GM23338 (cell line): Measurements from ENCODE around the gene PNRC2. TPM values are rescaled to one million over a fixed set of nuclear protein-coding genes. Genes with fewer than 3 reads are reported as not detected.

Source experiments
- ATAC-seq: fragments of 200-7000 bp; cut with Tn5 transposase; 3 replicates; pipeline ENCODE4 v1.9.1; 2020
- DNase-seq: peaks from one replicate; pipeline ENCODE4 v3.0.0-alpha.2; 2015; ENCODE audit warnings: low spot score
- H2AFZ ChIP-seq: fragments of 200-600 bp; sonication (generic); 2 replicates; pipeline ENCODE4 v1.8.0; 2016; ENCODE audit warnings: antibody characterized with exemption, mild to moderate bottlenecking, moderate library complexity
- H3F3A ChIP-seq: fragments of 200-600 bp; sonication (generic); replicated peaks from 2 replicates; pipeline ENCODE4 v1.8.0; 2017; ENCODE audit warnings: antibody characterized with exemption, mixed run types, low read depth
- H3K27ac ChIP-seq: fragments of 200-600 bp; sonication (generic); 2 replicates; pipeline ENCODE4 v1.6.1; 2016; ENCODE audit warnings: low read depth
- H3K27me3 ChIP-seq: fragments of 200-600 bp; sonication (generic); 2 replicates; pipeline ENCODE4 v1.8.0; 2016; ENCODE audit warnings: mild to moderate bottlenecking, mixed run types, moderate library complexity; ENCODE audit not compliant: insufficient read depth
- H3K36me3 ChIP-seq: fragments of 200-600 bp; sonication (generic); 2 replicates; pipeline ENCODE4 v1.8.0; 2016; ENCODE audit warnings: mild to moderate bottlenecking; ENCODE audit not compliant: insufficient read depth
- H3K4me1 ChIP-seq: fragments of 200-600 bp; sonication (generic); 2 replicates; pipeline ENCODE4 v1.8.0; 2016; ENCODE audit warnings: mild to moderate bottlenecking, moderate library complexity; ENCODE audit not compliant: insufficient read depth
- H3K4me2 ChIP-seq: fragments of 200-600 bp; sonication (generic); 2 replicates; pipeline ENCODE4 v1.7.1; 2017; ENCODE audit warnings: mixed run types
- H3K4me3 ChIP-seq: fragments of 200-600 bp; sonication (generic); 2 replicates; pipeline ENCODE4 v1.6.1; 2016; ENCODE audit warnings: mixed run types
- H3K79me2 ChIP-seq: fragments of 200-600 bp; sonication (generic); replicated peaks from 2 replicates; pipeline ENCODE4 v1.8.0; 2017; ENCODE audit warnings: mild to moderate bottlenecking; ENCODE audit not compliant: insufficient read depth
- H3K9me2 ChIP-seq: fragments of 200-600 bp; sonication (generic); 2 replicates; pipeline ENCODE4 v1.8.0; 2017; ENCODE audit not compliant: insufficient read depth
- H4K20me1 ChIP-seq: fragments of 200-600 bp; sonication (generic); replicated peaks from 2 replicates; pipeline ENCODE4 v1.8.0; 2017; ENCODE audit warnings: mild to moderate bottlenecking; ENCODE audit not compliant: insufficient read depth
- H3K27ac Mint-ChIP-seq: 2 replicates; pipeline ENCODE4 v1.8.0; 2020; ENCODE audit warnings: inconsistent platforms, mild to moderate bottlenecking, moderate library complexity, mixed read lengths
- H3K27me3 Mint-ChIP-seq: 3 replicates; pipeline ENCODE4 v1.8.0; 2022; ENCODE audit warnings: low read depth, mild to moderate bottlenecking, moderate library complexity, mixed read lengths, inconsistent platforms; ENCODE audit not compliant: insufficient read depth, poor library complexity
- H3K36me3 Mint-ChIP-seq: 3 replicates; pipeline ENCODE4 v1.8.0; 2021; ENCODE audit warnings: low read depth, mild to moderate bottlenecking, inconsistent platforms, moderate library complexity, mixed read lengths
- H3K4me1 Mint-ChIP-seq: 3 replicates; pipeline ENCODE4 v1.8.0; 2020; ENCODE audit warnings: mild to moderate bottlenecking, inconsistent platforms, mixed read lengths
- H3K4me3 Mint-ChIP-seq: 3 replicates; pipeline ENCODE4 v1.8.0; 2021; ENCODE audit warnings: moderate library complexity, mild to moderate bottlenecking, inconsistent platforms, mixed read lengths
- H3K9me3 Mint-ChIP-seq: 3 replicates; pipeline ENCODE4 v1.8.0; 2020; ENCODE audit warnings: moderate library complexity, mild to moderate bottlenecking, inconsistent platforms, mixed read lengths
- CREB1 ChIP-seq: fragments of 250-450 bp; sonication (Bioruptor Pico); IDR thresholded peaks from 2 replicates; pipeline ENCODE4 v1.5.0; 2020; ENCODE audit warnings: low read depth, mild to moderate bottlenecking, moderate library complexity
- CTCF ChIP-seq, 2 experiments: fragments of 200-600 bp in 1 of 2; sonication (generic) in 1 of 2; conservative IDR thresholded peaks; 2 replicates each; pipeline versions ENCODE4 v1.5.1 to v1.6.1; 2016 to 2017; ENCODE audit warnings: antibody characterized with exemption in 2 of 2, low read depth in 2 of 2, mild to moderate bottlenecking in 2 of 2, moderate library complexity in 1 of 2
- EZH2 ChIP-seq: fragments of 200-600 bp; sonication (generic); IDR thresholded peaks from one replicate; pipeline ENCODE4 v1.8.0; 2017; ENCODE audit warnings: antibody characterized with exemption, mild to moderate bottlenecking, low read depth; ENCODE audit not compliant: unreplicated experiment
- EZH2phosphoT487 ChIP-seq: fragments of 200-600 bp; sonication (generic); IDR thresholded peaks from one replicate; pipeline ENCODE4 v1.8.1; 2018; ENCODE audit warnings: antibody characterized with exemption; ENCODE audit not compliant: unreplicated experiment
- JUNB ChIP-seq: IDR thresholded peaks from one replicate; pipeline ENCODE4 v1.6.1; 2016; ENCODE audit warnings: antibody characterized with exemption; ENCODE audit not compliant: unreplicated experiment
- NANOG ChIP-seq: IDR thresholded peaks from 2 replicates; pipeline ENCODE4 v1.6.1; 2016; ENCODE audit warnings: antibody characterized with exemption, borderline replicate concordance
- POLR2AphosphoS5 ChIP-seq: IDR thresholded peaks from 2 replicates; pipeline ENCODE4 v1.6.1; 2016; ENCODE audit warnings: antibody characterized with exemption, low read depth
- ZNF114 ChIP-seq: fragments of 250-450 bp; sonication (Bioruptor Pico); IDR thresholded peaks from 2 replicates; pipeline ENCODE4 v1.5.0; 2020; ENCODE audit warnings: mild to moderate bottlenecking, moderate library complexity
- ZNF331 ChIP-seq: fragments of 250-450 bp; sonication (Bioruptor Pico); IDR thresholded peaks from 2 replicates; pipeline ENCODE4 v1.5.0; 2020; ENCODE audit warnings: low read depth, mild to moderate bottlenecking, moderate library complexity
- polyA plus RNA-seq: library from polyadenylated mRNA; unstranded; fragments of >200 nt; fragmentation: Nextera tagmentation; extraction: Ambion mirVana; gene quantifications from 2 replicates; pipeline ENCODE4 v1.2.1, GENCODE V29; 2016
- total RNA-seq: library from RNA; depleted of rRNA; stranded (reverse); fragments of >200 nt; shearing (Covaris generic); gene quantifications from 2 replicates; pipeline ENCODE4 v1.2.3, GENCODE V29; 2014
- TF ChIP-seq, protein P1 (sequence below): fragments of 250-450 bp; sonication (Bioruptor Pico); IDR thresholded peaks from 2 replicates; pipeline ENCODE4 v1.5.0; 2020; ENCODE audit warnings: mild to moderate bottlenecking, moderate library complexity
- TF ChIP-seq, protein P2 (sequence below): IDR thresholded peaks from 2 replicates; pipeline ENCODE4 v1.6.1; 2016; ENCODE audit warnings: antibody characterized with exemption
- TF ChIP-seq, protein P3 (sequence below): IDR thresholded peaks from one replicate; pipeline ENCODE4 v1.6.1; 2018; ENCODE audit warnings: antibody characterized with exemption; ENCODE audit not compliant: unreplicated experiment

The PNRC2 gene
- total and polyA plus RNA-seq, 2 experiments from 2014 or later, result 157 to 237 TPM

- Histone ChIP-seq H3K4me1 (no peaks in the 10 kb centered on the region), H3K36me3 (no peaks in the 10 kb centered on the region), H3K4me2 (no peak overlapping the region), H3K9me2 (no peaks in the 10 kb centered on the region), H3K79me2 (no peaks in the 10 kb centered on the region), H3F3A (no peaks in the 10 kb centered on the region), H3K4me3 (no peak overlapping the region), H3K27ac (no peak overlapping the region), H3K27me3 (no peaks in the 10 kb centered on the region), H2AFZ (no peak overlapping the region), H4K20me1 (no peaks in the 10 kb centered on the region)
- Mint-ChIP-seq H3K36me3 (no peaks in the 10 kb centered on the region), H3K27me3 (peaks cover 3% of the 10 kb centered on the region), H3K9me3 (no peaks in the 10 kb centered on the region), H3K4me1 (0 out of 3 replicates have a peak, but pooled peaks cover 3% of the 10 kb centered on the region), H3K4me3 (no peak overlapping the region), H3K27ac (no peak overlapping the region)
- DNase-seq (no peak), ATAC-seq (no peak)
- TF ChIP-seq, protein P1, sequence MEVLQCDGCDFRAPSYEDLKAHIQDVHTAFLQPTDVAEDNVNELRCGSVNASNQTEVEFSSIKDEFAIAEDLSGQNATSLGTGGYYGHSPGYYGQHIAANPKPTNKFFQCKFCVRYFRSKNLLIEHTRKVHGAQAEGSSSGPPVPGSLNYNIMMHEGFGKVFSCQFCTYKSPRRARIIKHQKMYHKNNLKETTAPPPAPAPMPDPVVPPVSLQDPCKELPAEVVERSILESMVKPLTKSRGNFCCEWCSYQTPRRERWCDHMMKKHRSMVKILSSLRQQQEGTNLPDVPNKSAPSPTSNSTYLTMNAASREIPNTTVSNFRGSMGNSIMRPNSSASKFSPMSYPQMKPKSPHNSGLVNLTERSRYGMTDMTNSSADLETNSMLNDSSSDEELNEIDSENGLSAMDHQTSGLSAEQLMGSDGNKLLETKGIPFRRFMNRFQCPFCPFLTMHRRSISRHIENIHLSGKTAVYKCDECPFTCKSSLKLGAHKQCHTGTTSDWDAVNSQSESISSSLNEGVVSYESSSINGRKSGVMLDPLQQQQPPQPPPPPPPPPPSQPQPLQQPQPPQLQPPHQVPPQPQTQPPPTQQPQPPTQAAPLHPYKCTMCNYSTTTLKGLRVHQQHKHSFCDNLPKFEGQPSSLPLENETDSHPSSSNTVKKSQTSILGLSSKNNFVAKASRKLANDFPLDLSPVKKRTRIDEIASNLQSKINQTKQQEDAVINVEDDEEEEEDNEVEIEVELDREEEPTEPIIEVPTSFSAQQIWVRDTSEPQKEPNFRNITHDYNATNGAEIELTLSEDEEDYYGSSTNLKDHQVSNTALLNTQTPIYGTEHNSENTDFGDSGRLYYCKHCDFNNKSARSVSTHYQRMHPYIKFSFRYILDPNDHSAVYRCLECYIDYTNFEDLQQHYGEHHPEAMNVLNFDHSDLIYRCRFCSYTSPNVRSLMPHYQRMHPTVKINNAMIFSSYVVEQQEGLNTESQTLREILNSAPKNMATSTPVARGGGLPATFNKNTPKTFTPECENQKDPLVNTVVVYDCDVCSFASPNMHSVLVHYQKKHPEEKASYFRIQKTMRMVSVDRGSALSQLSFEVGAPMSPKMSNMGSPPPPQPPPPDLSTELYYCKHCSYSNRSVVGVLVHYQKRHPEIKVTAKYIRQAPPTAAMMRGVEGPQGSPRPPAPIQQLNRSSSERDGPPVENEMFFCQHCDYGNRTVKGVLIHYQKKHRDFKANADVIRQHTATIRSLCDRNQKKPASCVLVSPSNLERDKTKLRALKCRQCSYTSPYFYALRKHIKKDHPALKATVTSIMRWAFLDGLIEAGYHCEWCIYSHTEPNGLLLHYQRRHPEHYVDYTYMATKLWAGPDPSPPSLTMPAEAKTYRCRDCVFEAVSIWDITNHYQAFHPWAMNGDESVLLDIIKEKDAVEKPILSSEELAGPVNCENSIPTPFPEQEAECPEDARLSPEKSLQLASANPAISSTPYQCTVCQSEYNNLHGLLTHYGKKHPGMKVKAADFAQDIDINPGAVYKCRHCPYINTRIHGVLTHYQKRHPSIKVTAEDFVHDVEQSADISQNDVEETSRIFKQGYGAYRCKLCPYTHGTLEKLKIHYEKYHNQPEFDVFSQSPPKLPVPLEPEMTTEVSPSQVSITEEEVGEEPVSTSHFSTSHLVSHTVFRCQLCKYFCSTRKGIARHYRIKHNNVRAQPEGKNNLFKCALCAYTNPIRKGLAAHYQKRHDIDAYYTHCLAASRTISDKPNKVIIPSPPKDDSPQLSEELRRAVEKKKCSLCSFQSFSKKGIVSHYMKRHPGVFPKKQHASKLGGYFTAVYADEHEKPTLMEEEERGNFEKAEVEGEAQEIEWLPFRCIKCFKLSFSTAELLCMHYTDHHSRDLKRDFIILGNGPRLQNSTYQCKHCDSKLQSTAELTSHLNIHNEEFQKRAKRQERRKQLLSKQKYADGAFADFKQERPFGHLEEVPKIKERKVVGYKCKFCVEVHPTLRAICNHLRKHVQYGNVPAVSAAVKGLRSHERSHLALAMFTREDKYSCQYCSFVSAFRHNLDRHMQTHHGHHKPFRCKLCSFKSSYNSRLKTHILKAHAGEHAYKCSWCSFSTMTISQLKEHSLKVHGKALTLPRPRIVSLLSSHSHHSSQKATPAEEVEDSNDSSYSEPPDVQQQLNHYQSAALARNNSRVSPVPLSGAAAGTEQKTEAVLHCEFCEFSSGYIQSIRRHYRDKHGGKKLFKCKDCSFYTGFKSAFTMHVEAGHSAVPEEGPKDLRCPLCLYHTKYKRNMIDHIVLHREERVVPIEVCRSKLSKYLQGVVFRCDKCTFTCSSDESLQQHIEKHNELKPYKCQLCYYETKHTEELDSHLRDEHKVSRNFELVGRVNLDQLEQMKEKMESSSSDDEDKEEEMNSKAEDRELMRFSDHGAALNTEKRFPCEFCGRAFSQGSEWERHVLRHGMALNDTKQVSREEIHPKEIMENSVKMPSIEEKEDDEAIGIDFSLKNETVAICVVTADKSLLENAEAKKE, result no peak
- TF ChIP-seq CTCF (conservative IDR thresholded peaks at IDR 0.05; ENCODE audit: low read depth in 2 of 2) (no peak), POLR2AphosphoS5 (no peak), ZNF331 (CRISPR knock-in tag) (no peak), ZNF114 (CRISPR knock-in tag) (no peak), EZH2phosphoT487 (no peak), CREB1 (CRISPR knock-in tag) (no peak), NANOG (no peak), EZH2 (no peak), JUNB (no peak)
- TF ChIP-seq, protein P2, sequence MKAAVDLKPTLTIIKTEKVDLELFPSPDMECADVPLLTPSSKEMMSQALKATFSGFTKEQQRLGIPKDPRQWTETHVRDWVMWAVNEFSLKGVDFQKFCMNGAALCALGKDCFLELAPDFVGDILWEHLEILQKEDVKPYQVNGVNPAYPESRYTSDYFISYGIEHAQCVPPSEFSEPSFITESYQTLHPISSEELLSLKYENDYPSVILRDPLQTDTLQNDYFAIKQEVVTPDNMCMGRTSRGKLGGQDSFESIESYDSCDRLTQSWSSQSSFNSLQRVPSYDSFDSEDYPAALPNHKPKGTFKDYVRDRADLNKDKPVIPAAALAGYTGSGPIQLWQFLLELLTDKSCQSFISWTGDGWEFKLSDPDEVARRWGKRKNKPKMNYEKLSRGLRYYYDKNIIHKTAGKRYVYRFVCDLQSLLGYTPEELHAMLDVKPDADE, result no peak
- TF ChIP-seq, protein P3, sequence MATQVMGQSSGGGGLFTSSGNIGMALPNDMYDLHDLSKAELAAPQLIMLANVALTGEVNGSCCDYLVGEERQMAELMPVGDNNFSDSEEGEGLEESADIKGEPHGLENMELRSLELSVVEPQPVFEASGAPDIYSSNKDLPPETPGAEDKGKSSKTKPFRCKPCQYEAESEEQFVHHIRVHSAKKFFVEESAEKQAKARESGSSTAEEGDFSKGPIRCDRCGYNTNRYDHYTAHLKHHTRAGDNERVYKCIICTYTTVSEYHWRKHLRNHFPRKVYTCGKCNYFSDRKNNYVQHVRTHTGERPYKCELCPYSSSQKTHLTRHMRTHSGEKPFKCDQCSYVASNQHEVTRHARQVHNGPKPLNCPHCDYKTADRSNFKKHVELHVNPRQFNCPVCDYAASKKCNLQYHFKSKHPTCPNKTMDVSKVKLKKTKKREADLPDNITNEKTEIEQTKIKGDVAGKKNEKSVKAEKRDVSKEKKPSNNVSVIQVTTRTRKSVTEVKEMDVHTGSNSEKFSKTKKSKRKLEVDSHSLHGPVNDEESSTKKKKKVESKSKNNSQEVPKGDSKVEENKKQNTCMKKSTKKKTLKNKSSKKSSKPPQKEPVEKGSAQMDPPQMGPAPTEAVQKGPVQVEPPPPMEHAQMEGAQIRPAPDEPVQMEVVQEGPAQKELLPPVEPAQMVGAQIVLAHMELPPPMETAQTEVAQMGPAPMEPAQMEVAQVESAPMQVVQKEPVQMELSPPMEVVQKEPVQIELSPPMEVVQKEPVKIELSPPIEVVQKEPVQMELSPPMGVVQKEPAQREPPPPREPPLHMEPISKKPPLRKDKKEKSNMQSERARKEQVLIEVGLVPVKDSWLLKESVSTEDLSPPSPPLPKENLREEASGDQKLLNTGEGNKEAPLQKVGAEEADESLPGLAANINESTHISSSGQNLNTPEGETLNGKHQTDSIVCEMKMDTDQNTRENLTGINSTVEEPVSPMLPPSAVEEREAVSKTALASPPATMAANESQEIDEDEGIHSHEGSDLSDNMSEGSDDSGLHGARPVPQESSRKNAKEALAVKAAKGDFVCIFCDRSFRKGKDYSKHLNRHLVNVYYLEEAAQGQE, result no peak
These were observed 34.3 kb upstream of the PNRC2 start for GRCh38 chr1:23925279-23925678.
